HUES64 (cell line): ENCODE results near the gene OGT.
"Not testable (repeated sequence)": the region's sequence is repeated elsewhere in the genome, so short reads cannot be mapped to it uniquely, and the experiment has no call there.

Source experiments
- H3K27ac ChIP-seq: 2 replicates; pipeline ENCODE4 v1.7.0; 2013; ENCODE audit warnings: low read depth, low read length, inconsistent platforms
- H3K27me3 ChIP-seq: 2 replicates; pipeline ENCODE4 v1.6.1; 2013; ENCODE audit warnings: mild to moderate bottlenecking, low read length; ENCODE audit not compliant: insufficient read depth
- H3K36me3 ChIP-seq: 2 replicates; pipeline ENCODE4 v1.6.1; 2013; ENCODE audit warnings: mild to moderate bottlenecking, low read length; ENCODE audit not compliant: insufficient read depth
- H3K4me1 ChIP-seq: 2 replicates; pipeline ENCODE4 v1.6.1; 2013; ENCODE audit warnings: mild to moderate bottlenecking, low read length, moderate library complexity; ENCODE audit not compliant: insufficient read depth
- H3K4me3 ChIP-seq: 2 replicates; pipeline ENCODE4 v1.5.1; 2013; ENCODE audit warnings: mild to moderate bottlenecking, low read length, moderate library complexity
- H3K9ac ChIP-seq: 2 replicates; pipeline ENCODE4 v1.6.1; 2013; ENCODE audit warnings: mild to moderate bottlenecking, low read depth, low read length
- H3K9me3 ChIP-seq: 2 replicates; pipeline ENCODE4 v1.6.1; 2013; ENCODE audit warnings: low read depth, low read length; ENCODE audit not compliant: insufficient read depth
- WGBS: fragments of 150-250, 120-280 bp; methylation state at CpG from one replicate; pipeline ENCODE4 v1.1.7; 2013; ENCODE audit warnings: missing lambda C conversion rate; 5-methylcytosine and 5-hydroxymethylcytosine counted together

OGT gene

DNA sequence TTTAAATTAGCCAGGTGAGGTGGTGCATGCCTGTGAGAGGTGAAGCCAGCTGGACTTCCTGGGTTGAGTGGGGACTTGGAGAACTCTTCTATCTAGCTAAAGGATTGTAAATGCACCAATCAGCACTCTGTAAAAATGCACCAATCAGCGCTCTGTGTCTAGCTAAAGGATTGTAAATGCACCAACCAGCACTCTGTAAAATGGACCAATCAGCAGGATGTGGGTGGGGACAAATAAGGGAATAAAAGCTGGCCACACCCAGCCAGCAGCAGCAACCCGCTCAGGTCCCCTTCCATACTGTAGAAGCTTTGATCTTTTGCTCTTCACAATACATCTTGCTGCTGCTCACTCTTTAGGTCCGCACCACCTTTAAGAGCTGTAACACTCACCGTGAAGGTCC, 19.2 kb upstream of the OGT start:
- H3K4me1 ChIP-seq, H3K4me3 ChIP-seq, H3K9me3 ChIP-seq, H3K27me3 ChIP-seq, H3K36me3 ChIP-seq, H3K9ac ChIP-seq, H3K27ac ChIP-seq: not testable (repeated sequence)
- 96% methylated on average over 4 of the region's 4 CpGs for WGBS

DNA sequence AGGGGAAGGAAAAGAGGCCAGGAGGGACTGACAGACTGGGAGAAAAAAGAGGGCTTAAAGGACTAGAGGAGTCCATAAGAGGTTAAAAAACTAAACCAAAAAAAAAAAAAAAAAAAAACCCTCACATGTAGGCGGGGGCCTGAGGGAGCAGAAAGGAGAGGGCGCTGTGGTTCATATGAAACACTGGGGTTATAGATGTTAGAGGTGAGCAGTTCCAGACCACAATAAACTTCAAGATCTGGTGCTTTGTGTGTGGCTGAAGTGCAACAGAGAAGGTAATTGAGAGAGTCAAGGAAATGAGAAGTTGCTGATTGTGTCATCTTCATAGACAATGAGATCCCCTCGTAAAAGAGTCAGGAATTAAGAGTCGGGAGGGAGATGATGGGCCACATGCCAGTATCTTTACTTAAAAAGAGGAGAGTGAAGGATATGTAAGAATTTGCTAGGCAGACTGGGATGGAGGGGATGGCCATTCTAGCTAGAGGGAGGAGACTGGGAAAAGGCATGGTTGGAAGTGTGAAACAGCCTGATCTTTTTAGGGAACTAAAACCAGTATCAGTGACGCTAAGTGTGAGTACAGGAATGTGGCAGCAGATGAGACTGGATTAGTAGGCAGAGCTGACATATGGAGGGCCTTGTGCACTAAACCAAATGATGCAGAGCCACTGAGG, 18.4 kb upstream of the OGT start:
- WGBS, result 60% methylated on average over 5 of the region's 5 CpGs
- Histone ChIP-seq H3K4me1 (no peaks in the 10 kb centered on the region; the same call in 1 of the 2 replicates), H3K9ac (no peak overlapping the region), H3K27me3 (no peaks in the 10 kb centered on the region), H3K9me3 (no peaks in the 10 kb centered on the region), H3K36me3 (no peaks in the 10 kb centered on the region), H3K4me3 (no peak overlapping the region), H3K27ac (no peak overlapping the region)

DNA sequence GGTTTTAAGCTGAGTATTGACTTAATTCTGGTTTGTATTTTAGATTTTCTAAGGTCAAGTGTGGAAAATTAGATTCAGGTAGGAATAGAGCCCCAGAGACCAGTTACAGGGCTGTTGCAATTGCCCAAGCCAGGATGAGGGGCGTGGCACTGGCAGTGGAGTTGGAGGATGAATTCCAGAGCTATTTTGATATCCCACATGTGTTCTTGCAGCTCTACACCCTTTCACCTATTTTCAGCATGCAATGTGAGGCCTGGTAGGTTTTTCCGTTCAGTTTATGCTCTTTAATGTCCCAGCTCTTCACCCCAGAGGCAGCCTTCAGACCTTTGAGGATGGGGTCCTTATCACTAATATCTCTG, 17.9 kb upstream of the OGT start:
- no peaks in the 10 kb centered on the region for H3K27me3 ChIP-seq
- no peak overlapping the region for H3K4me3 ChIP-seq
- no peaks in the 10 kb centered on the region for H3K9me3 ChIP-seq
- H3K27ac ChIP-seq, result no peak overlapping the region
- no peaks in the 10 kb centered on the region for H3K36me3 ChIP-seq
- WGBS, result 97% methylated on average over 2 of the region's 2 CpGs
- H3K9ac ChIP-seq, result no peak overlapping the region
- no peaks in the 10 kb centered on the region; the same call in 1 of the 2 replicates for H3K4me1 ChIP-seq

DNA sequence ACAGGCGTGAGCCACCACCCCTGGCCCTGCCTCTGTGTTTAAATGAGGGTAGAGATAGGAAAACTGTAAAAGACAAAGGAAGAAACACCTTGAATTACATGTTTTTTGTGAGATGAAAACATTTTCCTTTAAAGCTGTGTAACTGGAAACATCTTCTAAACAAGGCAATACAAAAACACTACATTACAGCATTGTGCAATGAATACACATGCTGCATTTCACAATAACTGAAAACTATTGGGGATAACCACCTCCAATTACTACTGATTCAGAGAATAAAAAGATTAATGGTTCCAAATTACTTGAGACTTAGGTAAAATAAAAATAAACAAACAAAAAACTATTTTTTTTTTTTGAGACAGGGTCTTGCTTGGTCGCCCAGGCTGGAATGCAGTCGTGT, 7.6 kb upstream of the OGT start:
- H3K9me3 ChIP-seq, result no peaks in the 10 kb centered on the region
- WGBS, result 95% methylated on average over 3 of the region's 3 CpGs
- no peaks in the 10 kb centered on the region for H3K4me1 ChIP-seq
- no peak overlapping the region for H3K4me3 ChIP-seq
- H3K36me3 ChIP-seq, result no peaks in the 10 kb centered on the region
- H3K27me3 ChIP-seq, result no peaks in the 10 kb centered on the region
- H3K9ac ChIP-seq, result no peak overlapping the region
- H3K27ac ChIP-seq, result no peak overlapping the region

DNA sequence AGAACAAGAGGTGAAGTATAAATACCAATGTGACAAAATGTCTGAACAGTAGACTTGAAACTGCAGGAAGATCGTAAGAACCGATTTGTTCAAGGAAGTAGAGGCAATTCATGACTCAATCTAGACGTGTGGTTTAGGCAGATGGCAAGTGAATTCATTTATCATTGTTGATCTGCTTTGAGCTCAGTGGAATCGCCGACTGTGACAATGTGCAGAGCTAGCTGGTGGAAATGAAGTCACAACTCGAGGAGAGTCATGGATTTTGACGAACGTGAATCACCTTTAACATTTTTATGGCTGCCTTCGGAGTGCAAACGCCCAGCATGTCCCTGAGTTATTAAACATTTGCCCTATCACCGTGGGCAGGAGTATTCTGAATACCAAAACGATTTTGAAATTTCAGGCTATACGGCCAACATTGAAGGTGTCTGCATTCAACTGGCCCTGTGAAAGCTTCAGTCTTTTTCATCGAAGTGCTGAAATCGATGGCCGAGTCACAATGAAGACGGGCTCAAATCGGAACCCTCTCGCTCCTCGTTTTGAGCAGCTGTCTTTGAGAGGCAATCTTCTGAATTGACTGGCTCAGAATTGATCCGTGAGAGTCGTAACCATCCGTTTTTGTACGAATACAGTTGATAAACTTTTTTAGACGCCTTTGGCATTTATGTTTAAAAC, 689 bp upstream of the OGT start:
- H3K36me3 ChIP-seq, result peaks cover 6% of the 10 kb centered on the region; the same call in 1 of the 2 replicates
- peak overlapping the region; percentile 71 for H3K4me3 ChIP-seq
- H3K27ac ChIP-seq, result no peak overlapping the region; the same call in 1 of the 2 replicates
- peak overlapping the region; percentile 64; the same call in 1 of the 2 replicates for H3K9ac ChIP-seq
- no peaks in the 10 kb centered on the region for H3K9me3 ChIP-seq
- 10% methylated on average over 25 of the region's 25 CpGs for WGBS
- no peaks in the 10 kb centered on the region for H3K27me3 ChIP-seq
- peaks cover 6% of the 10 kb centered on the region; the same call in 1 of the 2 replicates for H3K4me1 ChIP-seq

DNA sequence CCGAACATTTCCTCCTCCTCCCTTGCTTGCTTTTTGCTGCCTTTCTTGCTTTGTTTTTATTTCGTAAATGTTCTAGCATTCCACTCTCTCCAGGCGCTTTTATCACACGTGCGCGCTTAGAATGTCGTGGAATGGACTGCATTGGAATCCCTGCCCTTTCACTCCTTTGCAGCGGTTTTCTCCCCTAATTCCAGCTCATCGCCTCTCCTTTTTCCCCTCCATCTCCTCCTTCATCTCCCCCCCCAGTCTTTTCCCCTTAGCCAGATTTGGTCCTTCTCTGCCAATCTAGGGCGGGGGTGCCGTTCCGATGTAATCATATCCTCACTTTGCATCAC, 579 bp downstream of the OGT start:
- peak overlapping the region; percentile 95 for H3K9ac ChIP-seq
- no peaks in the 10 kb centered on the region for H3K27me3 ChIP-seq
- peaks cover 6% of the 10 kb centered on the region; the same call in 1 of the 2 replicates for H3K4me1 ChIP-seq
- peak overlapping the region; percentile 61 for H3K27ac ChIP-seq
- no peaks in the 10 kb centered on the region for H3K9me3 ChIP-seq
- H3K36me3 ChIP-seq, result peaks cover 16% of the 10 kb centered on the region
- H3K4me3 ChIP-seq, result peak overlapping the region; percentile 71
- 0% methylated on average over 12 of the region's 12 CpGs for WGBS

DNA sequence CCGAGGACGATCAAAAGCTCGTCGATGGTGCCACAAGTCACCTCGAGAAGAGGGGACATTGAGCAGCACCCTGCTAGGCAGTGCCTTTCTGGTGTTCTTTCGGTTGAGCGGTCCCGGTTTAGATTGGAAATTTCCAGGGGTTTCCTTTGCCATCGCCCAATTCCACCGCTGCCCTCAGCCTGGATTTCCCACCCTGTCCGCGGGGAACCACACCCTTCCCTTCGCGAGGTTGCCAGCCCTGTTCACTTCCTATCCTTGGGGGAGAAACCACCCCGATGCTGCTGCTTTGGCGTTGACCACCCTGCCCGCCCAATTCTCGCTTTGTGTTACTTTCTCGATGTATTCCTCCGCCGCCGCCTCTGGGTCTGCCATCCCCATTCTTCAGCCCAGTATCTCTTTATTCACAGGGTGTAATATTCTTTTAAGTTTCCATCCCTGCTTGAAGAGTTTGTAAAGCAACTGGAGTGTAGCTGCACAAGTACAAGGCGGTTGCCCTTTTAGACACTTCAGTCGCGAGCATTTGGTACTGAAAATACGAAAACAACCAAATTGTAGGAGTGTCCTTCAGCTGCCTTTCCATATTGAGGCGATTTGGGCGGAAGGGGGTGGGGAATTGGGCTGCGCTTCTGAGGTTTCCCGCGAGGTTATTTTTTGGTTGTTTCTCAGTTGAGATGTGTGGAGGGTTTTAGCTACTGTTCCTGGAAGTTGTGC, 1.1 kb downstream of the OGT start:
- Histone ChIP-seq H3K4me3 (peak overlapping the region; percentile 71), H3K9me3 (no peaks in the 10 kb centered on the region), H3K27ac (peak overlapping the region; percentile 61), H3K9ac (peak overlapping the region; percentile 95), H3K4me1 (peaks cover 6% of the 10 kb centered on the region; the same call in 1 of the 2 replicates), H3K36me3 (peaks cover 21% of the 10 kb centered on the region), H3K27me3 (no peaks in the 10 kb centered on the region)
- WGBS, result under 1% methylated on average over 31 of the region's 31 CpGs

DNA sequence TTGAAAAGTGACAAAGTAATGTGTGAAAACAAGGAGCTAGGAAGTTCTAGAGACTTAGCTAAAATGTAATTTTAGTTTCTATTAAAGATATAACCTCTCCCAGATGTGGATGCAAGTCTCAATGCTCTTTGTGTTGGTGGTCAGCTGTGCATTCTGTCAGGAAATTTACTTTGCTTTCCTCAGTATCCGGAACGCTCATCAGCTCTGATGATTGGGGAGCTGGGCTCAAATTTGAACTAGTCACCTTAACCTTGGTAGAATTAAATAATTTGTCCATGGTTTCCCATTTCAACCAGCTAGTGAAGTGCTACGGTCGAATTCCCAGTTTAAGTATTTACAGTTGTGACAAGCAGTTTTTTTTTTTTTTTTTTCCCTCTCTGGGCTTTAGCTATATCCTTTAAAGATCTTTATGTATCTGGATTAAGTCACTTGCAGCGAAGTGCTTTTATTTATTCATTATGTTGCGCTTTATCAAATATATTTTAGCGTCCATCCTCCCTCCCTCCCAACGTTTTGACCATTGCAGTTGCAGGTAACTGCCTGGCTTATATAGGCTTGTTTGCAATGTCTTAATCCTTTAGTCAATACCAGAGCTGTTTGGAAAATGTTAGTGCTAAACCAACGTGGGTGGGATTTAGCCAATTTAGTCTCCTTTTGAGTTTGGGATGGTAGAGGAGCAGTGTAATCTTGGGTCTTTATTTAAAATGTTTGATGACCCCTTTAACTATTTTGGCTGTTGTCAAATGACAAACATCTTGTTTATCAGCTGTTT, 2.1 kb downstream of the OGT start:
- Histone ChIP-seq H3K4me3 (peak overlapping the region; percentile 71), H3K9ac (peak overlapping the region; percentile 95), H3K4me1 (peaks cover 6% of the 10 kb centered on the region; the same call in 1 of the 2 replicates), H3K27ac (no peak overlapping the region), H3K36me3 (peaks cover 30% of the 10 kb centered on the region), H3K9me3 (no peaks in the 10 kb centered on the region), H3K27me3 (no peaks in the 10 kb centered on the region)
- WGBS, result 4% methylated on average over 5 of the region's 9 CpGs

DNA sequence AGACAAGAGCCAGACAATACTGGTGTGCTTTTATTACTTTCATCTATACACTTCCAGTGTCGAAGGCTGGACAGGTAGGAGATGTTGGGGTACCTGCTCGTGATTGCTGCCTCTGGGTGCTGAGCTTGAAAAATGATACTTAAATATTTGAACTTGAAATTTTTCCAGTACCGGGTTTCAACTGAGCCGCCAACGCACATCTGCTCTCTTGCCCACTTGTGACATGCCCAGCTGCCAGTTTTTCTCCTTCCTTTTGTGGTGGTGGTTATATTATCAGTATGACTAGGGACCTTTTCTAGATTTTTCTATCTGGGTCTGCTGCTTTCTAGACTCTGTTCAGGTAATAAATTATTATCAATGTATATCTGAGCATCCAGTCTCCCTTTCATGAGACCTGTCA, 3.4 kb downstream of the OGT start:
- Histone ChIP-seq H3K9me3 (no peaks in the 10 kb centered on the region), H3K27ac (no peak overlapping the region), H3K4me1 (peaks cover 9% of the 10 kb centered on the region; the same call in 1 of the 2 replicates), H3K9ac (no peak overlapping the region), H3K27me3 (no peaks in the 10 kb centered on the region), H3K4me3 (peak overlapping the region; percentile 71; the same call in 1 of the 2 replicates), H3K36me3 (peaks cover 40% of the 10 kb centered on the region)
- 96% methylated on average over 5 of the region's 5 CpGs for WGBS

DNA sequence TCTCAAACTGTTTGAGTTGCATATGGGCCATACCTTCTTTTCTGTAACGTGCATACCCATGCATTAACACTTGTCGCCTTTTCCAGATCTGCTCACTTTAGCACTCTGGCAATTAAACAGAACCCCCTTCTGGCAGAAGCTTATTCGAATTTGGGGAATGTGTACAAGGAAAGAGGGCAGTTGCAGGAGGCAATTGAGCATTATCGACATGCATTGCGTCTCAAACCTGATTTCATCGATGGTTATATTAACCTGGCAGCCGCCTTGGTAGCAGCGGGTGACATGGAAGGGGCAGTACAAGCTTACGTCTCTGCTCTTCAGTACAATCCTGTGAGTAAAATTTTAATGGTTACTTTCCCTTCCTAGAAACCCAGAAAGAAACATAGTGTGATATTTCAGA, 4.8 kb downstream of the OGT start:
- Histone ChIP-seq H3K4me1 (peaks cover 14% of the 10 kb centered on the region; the same call in 1 of the 2 replicates), H3K27me3 (no peaks in the 10 kb centered on the region), H3K9me3 (no peaks in the 10 kb centered on the region), H3K9ac (no peak overlapping the region), H3K36me3 (peaks cover 50% of the 10 kb centered on the region), H3K27ac (no peak overlapping the region), H3K4me3 (no peak overlapping the region)
- 89% methylated on average over 9 of the region's 9 CpGs for WGBS

DNA sequence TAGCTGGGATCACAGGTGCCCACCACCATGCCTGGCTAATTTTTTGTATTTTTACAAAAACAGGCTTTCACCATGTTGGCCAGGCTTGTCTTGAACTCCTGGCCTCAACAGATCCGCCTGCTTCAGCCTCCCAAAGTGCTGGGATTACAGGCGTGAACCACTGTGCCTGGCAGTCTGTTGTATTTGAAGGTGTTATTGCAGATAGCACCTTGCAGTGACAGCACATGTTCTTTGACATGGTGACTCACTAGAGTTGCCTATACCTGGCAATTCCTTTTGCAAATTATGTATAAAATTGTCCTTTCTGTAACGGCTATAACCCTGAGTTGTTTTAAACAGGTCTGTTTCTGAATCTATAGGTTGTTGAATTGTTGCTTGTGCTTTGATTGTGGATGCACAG, 7.9 kb downstream of the OGT start:
- Histone ChIP-seq H3K27me3 (no peaks in the 10 kb centered on the region), H3K4me3 (no peak overlapping the region), H3K36me3 (peaks cover 71% of the 10 kb centered on the region), H3K4me1 (peaks cover 10% of the 10 kb centered on the region; the same call in 1 of the 2 replicates), H3K9ac (no peak overlapping the region), H3K9me3 (no peaks in the 10 kb centered on the region), H3K27ac (no peak overlapping the region)
- WGBS, result 91% methylated on average over 3 of the region's 3 CpGs
